HL-60/S4 (cell line): Measurements from ENCODE around the gene PLAAT5.

Source experiments
- in situ Hi-C: fragments of 300-500 bp; cut with MboI; formaldehyde crosslinking; loops from 2 replicates; pipeline ENCODE4 v1.14.3; 2022; ENCODE audit warnings: low sequenced_read_pairs

The PLAAT5 gene

GRCh38 chr11:63516109-63516508 is 25.1 kb upstream of the PLAAT5 start:
- in situ Hi-C loops: no loop called here

- in situ Hi-C loops: no loop called here
Observed at GRCh38 chr11:63512816-63513215, 21.8 kb upstream of the PLAAT5 start.

- in situ Hi-C loops: no loop called here
Observed at GRCh38 chr11:63511048-63511748, 20.2 kb upstream of the PLAAT5 start.

GRCh38 chr11:63510360-63511047 is 19.5 kb upstream of the PLAAT5 start:
- in situ Hi-C loops: no loop called here

GRCh38 chr11:63508745-63509144 is 17.8 kb upstream of the PLAAT5 start:
- in situ Hi-C loops: no loop called here

- in situ Hi-C loops: no loop called here
Observed at GRCh38 chr11:63508009-63508408, 17.0 kb upstream of the PLAAT5 start.

- in situ Hi-C loops: no loop called here
Observed at GRCh38 chr11:63507511-63507910, 16.5 kb upstream of the PLAAT5 start.

- in situ Hi-C loops: no loop called here
Observed at GRCh38 chr11:63506876-63507275, 15.9 kb upstream of the PLAAT5 start.

GRCh38 chr11:63505857-63506528 is 15.0 kb upstream of the PLAAT5 start, which contains the start of gene LGALS12:
TSS of gene LGALS12 (plus strand) at chr11:63506084. CDS start at chr11:63506459, 375 bp downstream.
- in situ Hi-C loops: no loop called here

GRCh38 chr11:63504933-63505586 is 14.1 kb upstream of the PLAAT5 start:
- in situ Hi-C loops: no loop called here

- in situ Hi-C loops: no loop called here
Observed at GRCh38 chr11:63504054-63504453, 13.1 kb upstream of the PLAAT5 start.

GRCh38 chr11:63503492-63503891 is 12.5 kb upstream of the PLAAT5 start:
- in situ Hi-C loops: no loop called here

GRCh38 chr11:63502252-63502820 is 11.4 kb upstream of the PLAAT5 start:
- in situ Hi-C loops: no loop called here

GRCh38 chr11:63501236-63501635 is 10.3 kb upstream of the PLAAT5 start:
- in situ Hi-C loops: no loop called here

- in situ Hi-C loops: no loop called here
Observed at GRCh38 chr11:63499874-63500273, 8.9 kb upstream of the PLAAT5 start.

GRCh38 chr11:63494975-63495374 is 4.0 kb upstream of the PLAAT5 start:
- in situ Hi-C loops: no loop called here

GRCh38 chr11:63493127-63493526 is 2.2 kb upstream of the PLAAT5 start:
- in situ Hi-C loops: no loop called here

GRCh38 chr11:63492441-63492840 is 1.5 kb upstream of the PLAAT5 start:
- in situ Hi-C loops: no loop called here

GRCh38 chr11:63491636-63492372 is 837 bp upstream of the PLAAT5 start:
- in situ Hi-C loops: no loop called here

- in situ Hi-C loops: no loop called here
Observed at GRCh38 chr11:63491240-63491587, 247 bp upstream of the PLAAT5 start.
